Esophagus squamous epithelium (tissue), 5 donors: ENCODE data around the gene CDHR5. TPM values are rescaled to one million over a fixed set of nuclear protein-coding genes. Genes with fewer than 3 reads are reported as not detected.

Experiments used
- DNase-seq: peaks from one replicate; lab custom pipeline; 2025; lab: John Stamatoyannopoulos, UW
- H3K27ac ChIP-seq, 4 donors: fragments of 200-600 bp; sonication (generic); one replicate each; pipeline ENCODE4 v1.5.1; 2016 to 2019; ENCODE audit warnings: mild to moderate bottlenecking in 1 of 4
- H3K27me3 ChIP-seq, 4 donors: fragments of 200-600 bp; sonication (generic); 1 replicate in 3 of 4; 2 replicates in 1 of 4; pipeline versions ENCODE4 v1.5.1 to v1.6.0; 2017 to 2021; ENCODE audit warnings: antibody characterized with exemption in 1 of 4
- H3K36me3 ChIP-seq, 3 donors: fragments of 200-600 bp; sonication (generic); one replicate each; pipeline ENCODE4 v1.5.1; 2016 to 2019
- H3K4me1 ChIP-seq, 3 donors: fragments of 200-600 bp; sonication (generic); one replicate each; pipeline ENCODE4 v1.5.1; 2017 to 2019
- H3K4me3 ChIP-seq, 4 donors: fragments of 200-600 bp; sonication (generic); 1 replicate in 3 of 4; 2 replicates in 1 of 4; pipeline ENCODE4 v1.5.1; 2016 to 2019; ENCODE audit warnings: mild to moderate bottlenecking in 2 of 4, moderate library complexity in 1 of 4
- H3K9me3 ChIP-seq, 3 donors: fragments of 200-600 bp; sonication (generic); one replicate each; pipeline ENCODE4 v1.5.1; 2016 to 2019
- CTCF ChIP-seq, 6 experiments: fragments of 450-650 bp in 4 of 6; fragments of 200-600 bp in 2 of 6; sonication (generic) in 2 of 6; IDR thresholded peaks; one replicate each; pipeline ENCODE4 v1.5.1; 2016 to 2019; ENCODE audit warnings: antibody characterized with exemption in 6 of 6, mild to moderate bottlenecking in 4 of 6, moderate library complexity in 4 of 6
- POLR2A ChIP-seq, 4 donors: fragments of 450-650 bp; IDR thresholded peaks; one replicate each; pipeline ENCODE4 v1.6.1; 2017; ENCODE audit warnings: antibody characterized with exemption in 4 of 4, mild to moderate bottlenecking in 4 of 4, moderate library complexity in 3 of 4
- WGBS, 2 donors: methylation state at CpG; one replicate each; pipeline ENCODE4 v1.1.5; 2018; 5-methylcytosine and 5-hydroxymethylcytosine counted together
- intact Hi-C: fragments of 100-400 bp; cut with DNase I; formaldehyde crosslinking; loops from one replicate; pipeline ENCODE4 v1.15.0; 2022
- total RNA-seq, 4 donors: library from RNA; depleted of rRNA; stranded (reverse); fragments of >200 nt; gene quantifications; one replicate each; pipeline ENCODE4 v1.1.0, GENCODE V29; 2016
- donor health status: DM: yes; HTN: yes; CAD: no.

Gene CDHR5
- total RNA-seq, 4 donors from 2014 or later, result not detected

GRCh38 chr11:612961-613300 is 11.8 kb downstream of the CDHR5 start:
- Histone ChIP-seq H3K4me1 (peaks cover 32 to 58% (median 45%) of the 10 kb centered on the region in 3 donors), H3K4me3 (no peak overlapping the region), H3K9me3 (no peaks in the 10 kb centered on the region), H3K27ac (peak overlapping the region; percentile 67 to 98 (median 97)), H3K27me3 (no peaks in the 10 kb centered on the region), H3K36me3 (peaks cover 34 to 72% (median 51%) of the 10 kb centered on the region in 3 donors)
- intact Hi-C loops, result loop anchor here (5.0 kb wide), 1 partner anchor 36 kb away; the partner anchor contains the start of gene PHRF1
- no peak for TF ChIP-seq CTCF (IDR thresholded peaks at IDR 0.05)
- no peak for TF ChIP-seq POLR2A (IDR thresholded peaks at IDR 0.05)
- DNase-seq, result no peak
- 100% methylated on average over 2 to 3 of the region's 10 CpGs for WGBS, 2 donors

- Histone ChIP-seq H3K27me3 (no peaks in the 10 kb centered on the region), H3K4me3 (no peak overlapping the region), H3K36me3 (peaks cover 39 to 72% (median 57%) of the 10 kb centered on the region in 3 donors), H3K27ac (peak overlapping the region; percentile 67 to 98 (median 97)), H3K9me3 (no peaks in the 10 kb centered on the region), H3K4me1 (peaks cover 32 to 58% (median 45%) of the 10 kb centered on the region in 3 donors)
- TF ChIP-seq CTCF (IDR thresholded peaks at IDR 0.05), result peak in 2 of 6 experiments; percentile 19 to 37
- no peak for TF ChIP-seq POLR2A (IDR thresholded peaks at IDR 0.05)
- no peak for DNase-seq
- intact Hi-C loops, result loop anchor here (5.0 kb wide), 1 partner anchor 35 kb away; the partner anchor contains the start of gene PHRF1
- 45 to 48% methylated on average over 5 to 6 of the region's 27 CpGs for WGBS, 2 donors
Measured at GRCh38 chr11:612201-612960, 12.4 kb downstream of the CDHR5 start.

- no peak overlapping the region for H3K4me3 ChIP-seq
- H3K9me3 ChIP-seq, result no peaks in the 10 kb centered on the region
- peaks cover 50 to 79% (median 64%) of the 10 kb centered on the region in 3 donors for H3K36me3 ChIP-seq
- peaks cover 31 to 58% (median 36%) of the 10 kb centered on the region in 3 donors for H3K4me1 ChIP-seq
- H3K27ac ChIP-seq, result peak overlapping the region in 3 of 4 donors; percentile 14 to 98 (median 98)
- WGBS, 2 donors, result 66 to 92% methylated on average over 12 to 29 of the region's 49 CpGs
- TF ChIP-seq CTCF (IDR thresholded peaks at IDR 0.05) (no peak), POLR2A (IDR thresholded peaks at IDR 0.05) (no peak)
- intact Hi-C loops, result loop anchor here (5.0 kb wide), 1 partner anchor 34 kb away; the partner anchor contains the start of gene PHRF1
- H3K27me3 ChIP-seq, result no peaks in the 10 kb centered on the region
- no peak for DNase-seq
Measured at GRCh38 chr11:611001-611996, 13.5 kb downstream of the CDHR5 start.

- no peak for TF ChIP-seq CTCF (IDR thresholded peaks at IDR 0.05)
- TF ChIP-seq POLR2A (IDR thresholded peaks at IDR 0.05), result no peak
- no CpG with 5 or more reads among the region's 18 CpGs for WGBS, 2 donors
- no peaks in the 10 kb centered on the region for H3K27me3 ChIP-seq
- DNase-seq, result no peak
- intact Hi-C loops, result loop anchor here (5.0 kb wide), 1 partner anchor 33 kb away; the partner anchor contains the start of gene PHRF1
- H3K27ac ChIP-seq, result no peak overlapping the region
- H3K4me1 ChIP-seq, result peaks cover 33 to 62% (median 34%) of the 10 kb centered on the region in 3 donors
- peaks cover 60 to 90% (median 74%) of the 10 kb centered on the region in 3 donors for H3K36me3 ChIP-seq
- no peaks in the 10 kb centered on the region for H3K9me3 ChIP-seq
- H3K4me3 ChIP-seq, result no peak overlapping the region
Measured at GRCh38 chr11:610146-610801, 14.5 kb downstream of the CDHR5 start.
